BE2C (cell line): ENCODE measurements around the gene NNAT.
"Not testable (repeated sequence)": the region's sequence is repeated elsewhere in the genome, so short reads cannot be mapped to it uniquely, and the experiment has no call there.

ENCODE experiments used
- DNase-seq: peaks from one replicate; pipeline ENCODE4 v3.0.0-alpha.2; 2020
- H3K27me3 ChIP-seq: fragments of 250-450 bp; sonication (Bioruptor Pico); 2 replicates; pipeline ENCODE4 v1.5.1; 2020; ENCODE audit warnings: mild to moderate bottlenecking
- H3K36me3 ChIP-seq: fragments of 250-450 bp; sonication (Bioruptor Pico); 2 replicates; pipeline ENCODE4 v1.5.1; 2020; ENCODE audit warnings: mild to moderate bottlenecking
- H3K4me1 ChIP-seq: fragments of 250-450 bp; sonication (Bioruptor Pico); 2 replicates; pipeline ENCODE4 v1.5.1; 2020
- H3K4me3 ChIP-seq: 2 replicates; pipeline ENCODE4 v1.5.1; 2011; ENCODE audit warnings: low read depth, low read length
- H3K9me3 ChIP-seq: fragments of 250-450 bp; sonication (Bioruptor Pico); 2 replicates; pipeline ENCODE4 v1.5.1; 2020
- TF ChIP-seq, protein P1 (sequence below): IDR thresholded peaks from 2 replicates; pipeline ENCODE4 v1.5.1; 2012; ENCODE audit warnings: mild to moderate bottlenecking, low read depth, low read length

NNAT gene

DNA sequence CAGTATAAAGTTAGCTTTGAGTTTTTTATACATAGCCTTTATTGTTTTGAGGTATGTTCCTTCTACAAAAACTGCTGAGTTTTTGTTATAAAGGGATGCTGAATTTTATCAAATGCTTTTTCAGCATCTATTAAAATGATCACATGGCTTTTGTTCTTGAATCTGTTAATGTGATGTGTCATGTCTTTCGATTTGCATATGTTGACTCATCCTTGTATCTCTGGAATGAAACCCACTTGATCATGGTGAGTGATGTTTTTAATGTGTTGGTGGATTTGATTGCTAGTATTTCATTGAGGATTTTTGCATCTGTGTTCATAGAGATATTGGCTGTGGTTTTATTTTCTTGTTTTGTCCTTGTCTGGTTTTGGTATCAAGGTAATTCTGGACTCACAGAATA, 31.4 kb downstream of the NNAT start:
- Histone ChIP-seq H3K4me1 (no peaks in the 10 kb centered on the region), H3K36me3 (no peaks in the 10 kb centered on the region), H3K27me3 (no peaks in the 10 kb centered on the region), H3K4me3 (no peak overlapping the region), H3K9me3 (no peaks in the 10 kb centered on the region)
- TF ChIP-seq, protein P1, sequence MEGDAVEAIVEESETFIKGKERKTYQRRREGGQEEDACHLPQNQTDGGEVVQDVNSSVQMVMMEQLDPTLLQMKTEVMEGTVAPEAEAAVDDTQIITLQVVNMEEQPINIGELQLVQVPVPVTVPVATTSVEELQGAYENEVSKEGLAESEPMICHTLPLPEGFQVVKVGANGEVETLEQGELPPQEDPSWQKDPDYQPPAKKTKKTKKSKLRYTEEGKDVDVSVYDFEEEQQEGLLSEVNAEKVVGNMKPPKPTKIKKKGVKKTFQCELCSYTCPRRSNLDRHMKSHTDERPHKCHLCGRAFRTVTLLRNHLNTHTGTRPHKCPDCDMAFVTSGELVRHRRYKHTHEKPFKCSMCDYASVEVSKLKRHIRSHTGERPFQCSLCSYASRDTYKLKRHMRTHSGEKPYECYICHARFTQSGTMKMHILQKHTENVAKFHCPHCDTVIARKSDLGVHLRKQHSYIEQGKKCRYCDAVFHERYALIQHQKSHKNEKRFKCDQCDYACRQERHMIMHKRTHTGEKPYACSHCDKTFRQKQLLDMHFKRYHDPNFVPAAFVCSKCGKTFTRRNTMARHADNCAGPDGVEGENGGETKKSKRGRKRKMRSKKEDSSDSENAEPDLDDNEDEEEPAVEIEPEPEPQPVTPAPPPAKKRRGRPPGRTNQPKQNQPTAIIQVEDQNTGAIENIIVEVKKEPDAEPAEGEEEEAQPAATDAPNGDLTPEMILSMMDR = no peak
- DNase-seq = no peak

DNA sequence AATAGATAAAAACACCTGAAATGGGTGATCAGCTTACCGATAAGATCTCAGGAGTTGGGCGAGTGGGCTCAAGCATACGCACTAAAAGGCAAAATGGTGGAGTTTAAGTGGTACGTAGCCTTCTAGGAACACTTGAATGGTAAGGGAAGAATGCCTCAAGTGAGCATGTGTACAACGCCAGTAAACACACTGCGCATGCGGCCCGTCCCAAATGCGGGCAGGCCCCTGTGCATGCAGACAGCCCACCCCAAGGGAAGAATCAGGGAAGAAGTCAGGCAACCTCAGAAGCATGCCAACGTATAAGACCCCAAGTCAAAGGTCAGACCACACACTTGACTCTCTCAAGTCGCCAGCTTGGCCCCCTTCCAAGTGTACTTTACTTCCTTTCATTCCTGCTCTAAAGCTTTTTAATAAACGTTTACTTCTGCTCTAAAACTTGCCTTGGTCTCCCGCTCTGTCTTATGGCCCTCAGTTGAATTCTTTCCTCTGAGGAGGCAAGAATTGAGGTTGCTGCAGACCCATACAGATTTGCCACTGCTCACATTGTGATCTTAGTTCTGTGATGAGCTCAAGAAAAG, 33.8 kb downstream of the NNAT start:
- H3K36me3 ChIP-seq, DNase-seq, H3K27me3 ChIP-seq, H3K4me1 ChIP-seq, H3K9me3 ChIP-seq, H3K4me3 ChIP-seq: not testable (repeated sequence)

DNA sequence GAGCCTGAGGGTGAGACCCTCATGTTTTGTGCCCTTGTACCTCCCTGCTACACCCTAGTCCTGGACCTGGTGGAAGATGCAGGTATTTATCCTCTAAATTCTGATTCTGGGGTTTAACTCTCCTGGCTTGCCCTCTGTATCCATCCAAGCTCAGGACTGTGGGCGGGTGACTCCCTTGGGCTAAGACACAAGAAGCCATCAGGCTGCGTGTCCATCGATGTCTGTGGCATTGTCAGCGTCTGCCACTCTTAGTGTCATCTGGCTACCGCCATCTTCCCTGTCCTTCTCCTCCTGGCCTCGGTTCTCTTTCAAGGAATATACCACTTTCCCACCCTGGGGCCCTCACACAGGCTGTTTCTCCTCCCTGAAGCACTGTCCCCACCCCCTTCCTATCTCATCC, 35.5 kb downstream of the NNAT start:
- no peaks in the 10 kb centered on the region for H3K36me3 ChIP-seq
- H3K9me3 ChIP-seq = no peaks in the 10 kb centered on the region
- H3K4me3 ChIP-seq = no peak overlapping the region
- TF ChIP-seq, protein P1 = no peak
- no peak for DNase-seq
- no peaks in the 10 kb centered on the region for H3K4me1 ChIP-seq
- no peaks in the 10 kb centered on the region for H3K27me3 ChIP-seq

DNA sequence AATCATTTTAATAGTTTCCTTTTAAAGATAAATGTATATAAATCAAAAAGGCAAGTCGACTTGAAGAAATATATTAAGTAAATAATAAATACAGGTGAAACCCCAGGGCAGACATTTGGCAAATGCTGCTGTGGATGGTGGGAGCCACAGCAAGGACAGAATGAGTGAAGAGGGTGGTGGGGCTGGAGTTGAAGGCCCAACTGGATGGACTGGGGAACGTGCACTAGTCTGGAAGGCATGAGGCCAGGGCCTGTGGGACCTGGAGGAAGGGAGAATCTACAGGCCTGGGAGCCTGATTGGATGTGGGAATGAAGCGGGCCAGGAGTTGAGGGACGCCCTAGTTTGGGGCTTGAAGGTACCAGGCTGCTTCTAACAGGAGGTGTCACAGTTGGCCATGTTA, 37.3 kb downstream of the NNAT start:
- H3K9me3 ChIP-seq = no peaks in the 10 kb centered on the region
- TF ChIP-seq, protein P1 = no peak
- no peak for DNase-seq
- H3K4me3 ChIP-seq = no peak overlapping the region
- H3K36me3 ChIP-seq = no peaks in the 10 kb centered on the region
- no peaks in the 10 kb centered on the region for H3K27me3 ChIP-seq
- H3K4me1 ChIP-seq = no peaks in the 10 kb centered on the region

DNA sequence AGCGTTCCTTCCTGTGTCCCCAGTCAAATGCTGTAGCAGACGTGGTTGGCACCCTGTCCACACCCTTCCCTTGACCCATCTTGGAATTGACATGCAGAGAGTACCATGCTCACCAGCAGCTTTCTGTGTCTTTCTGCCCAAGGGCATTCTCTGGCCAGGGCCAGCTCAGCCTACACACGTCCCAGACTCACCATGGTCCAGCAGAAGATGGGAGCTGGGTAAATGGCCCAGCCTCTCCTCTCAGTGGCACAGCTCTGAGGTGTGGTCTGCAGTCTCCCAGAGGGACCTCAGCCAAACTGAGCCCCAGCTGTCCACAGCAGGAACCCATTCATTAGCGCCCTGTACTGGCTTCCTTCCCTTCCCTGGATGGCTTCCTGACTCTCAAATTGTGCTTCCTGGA, 37.7 kb downstream of the NNAT start:
- Histone ChIP-seq H3K36me3 (no peaks in the 10 kb centered on the region), H3K4me1 (no peaks in the 10 kb centered on the region), H3K27me3 (no peaks in the 10 kb centered on the region), H3K4me3 (no peak overlapping the region), H3K9me3 (no peaks in the 10 kb centered on the region)
- DNase-seq = no peak
- TF ChIP-seq, protein P1 = no peak

DNA sequence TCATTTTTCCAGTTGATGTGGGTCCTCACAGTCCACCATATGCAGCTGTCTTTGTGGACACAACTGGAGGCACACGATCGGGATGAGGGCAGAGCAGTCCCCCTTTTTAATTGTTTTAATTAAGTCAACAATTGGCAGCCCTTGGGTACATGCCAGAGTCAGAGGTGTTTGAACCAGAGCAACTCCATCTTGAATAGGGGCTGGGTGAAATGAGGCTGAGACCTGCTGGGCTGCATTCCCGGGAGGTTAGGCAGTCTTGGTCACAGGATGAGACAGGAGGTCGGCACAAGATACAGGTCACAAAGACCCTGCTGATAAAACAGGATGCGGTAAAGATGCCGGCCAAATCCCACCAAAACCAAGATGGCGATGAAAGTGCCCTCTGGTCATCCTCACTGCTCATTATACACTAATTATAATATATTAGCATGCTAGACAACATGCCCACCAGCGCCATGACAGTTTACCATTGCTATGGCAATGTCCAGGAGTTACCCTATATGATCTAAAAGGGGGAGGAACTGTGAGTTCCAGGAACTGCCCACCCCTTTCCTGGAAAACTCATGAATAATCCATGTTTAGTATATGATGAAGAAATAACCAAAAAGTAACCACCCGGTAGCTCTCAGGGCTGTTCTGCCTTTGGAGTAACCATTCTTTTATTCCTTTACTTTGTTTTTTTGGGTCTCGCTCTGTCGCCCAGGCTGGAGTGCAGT, 38.4 kb downstream of the NNAT start:
- H3K4me1 ChIP-seq = no peaks in the 10 kb centered on the region
- DNase-seq = no peak
- H3K27me3 ChIP-seq = no peaks in the 10 kb centered on the region
- TF ChIP-seq, protein P1 = no peak
- H3K4me3 ChIP-seq = no peak overlapping the region
- no peaks in the 10 kb centered on the region for H3K36me3 ChIP-seq
- H3K9me3 ChIP-seq = no peaks in the 10 kb centered on the region
